Breast epithelium (tissue), 4 donors: ENCODE results near the gene GIMD1. TPM values are rescaled to one million over a fixed set of nuclear protein-coding genes. Genes with fewer than 3 reads are reported as not detected.

Experiments used
- DNase-seq, 2 donors: peaks; one replicate each; pipeline ENCODE4 v3.0.0-alpha.2; 2019; ENCODE audit warnings: low spot score in 2 of 2
- H3K27ac ChIP-seq, 2 donors: fragments of 200-600 bp; sonication (generic) in 1 of 2; one replicate each; pipeline ENCODE4 v1.5.1; 2016 to 2019; ENCODE audit warnings: mild to moderate bottlenecking in 1 of 2
- H3K27me3 ChIP-seq, 2 donors: fragments of 200-600 bp; sonication (generic) in 1 of 2; one replicate each; pipeline versions ENCODE4 v1.5.1 to v1.6.0; 2017 to 2019; ENCODE audit warnings: control low read depth in 1 of 2, mild to moderate bottlenecking in 1 of 2
- H3K36me3 ChIP-seq: fragments of 200-600 bp; one replicate; pipeline ENCODE4 v1.5.1; 2019
- H3K4me1 ChIP-seq, 2 donors: fragments of 200-600 bp; sonication (generic); one replicate each; pipeline ENCODE4 v1.5.1; 2016 to 2019; ENCODE audit warnings: control low read depth in 1 of 2
- H3K4me3 ChIP-seq, 3 donors: fragments of 200-600 bp; sonication (generic); 1 replicate in 2 of 3; 2 replicates in 1 of 3; pipeline ENCODE4 v1.5.1; 2016 to 2019; ENCODE audit warnings: mild to moderate bottlenecking in 3 of 3, moderate library complexity in 2 of 3
- H3K9me3 ChIP-seq, 2 donors: fragments of 200-600 bp; sonication (generic) in 1 of 2; one replicate each; pipeline ENCODE4 v1.5.1; 2016 to 2019; ENCODE audit warnings: control low read depth in 1 of 2
- POLR2A ChIP-seq: fragments of 450-650 bp; IDR thresholded peaks from one replicate; pipeline ENCODE4 v1.6.1; 2016; ENCODE audit warnings: antibody characterized with exemption, mild to moderate bottlenecking, moderate library complexity
- POLR2AphosphoS5 ChIP-seq, 3 donors: sonication (generic); formaldehyde crosslinking; IDR thresholded peaks; one replicate each; pipeline ENCODE4 v1.6.1; 2017; ENCODE audit warnings: antibody characterized with exemption in 3 of 3
- intact Hi-C: fragments of 100-400 bp; cut with DNase I; formaldehyde crosslinking; loops from one replicate; pipeline ENCODE4 v1.15.1; 2023; ENCODE audit warnings: low total_unique reads
- total RNA-seq, 3 donors: library from RNA; depleted of rRNA; stranded (reverse); fragments of >200 nt; gene quantifications; one replicate each; pipeline ENCODE4 v1.1.0, GENCODE V29; 2016
- TF ChIP-seq, protein P1 (sequence below), 3 donors: fragments of 450-650 bp; IDR thresholded peaks; one replicate each; pipeline ENCODE4 v1.5.1; 2016 to 2017; ENCODE audit warnings: antibody characterized with exemption in 3 of 3, mild to moderate bottlenecking in 3 of 3, moderate library complexity in 3 of 3

GIMD1 gene
- total RNA-seq, 3 donors from 2014 or later = not detected

DNA sequence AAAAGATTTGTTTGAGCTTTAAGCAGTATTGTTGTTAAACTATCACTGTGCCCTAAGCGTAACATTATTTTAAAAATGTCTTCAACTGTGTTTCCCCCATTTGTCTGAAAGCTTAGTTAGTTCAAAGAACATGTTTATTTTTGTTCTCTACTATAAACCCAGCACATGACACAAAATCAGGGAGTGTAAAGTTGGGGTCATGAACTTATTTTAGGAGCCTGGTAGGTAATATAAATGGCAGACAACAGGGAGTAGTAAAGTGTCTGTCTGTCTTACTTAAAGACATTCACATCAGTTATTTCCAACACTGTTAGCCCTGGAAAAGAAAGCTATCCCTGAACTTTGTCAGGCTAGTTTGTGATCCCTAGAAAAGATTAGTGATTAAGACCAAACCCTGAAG is 48.3 kb downstream of the GIMD1 start:
- Histone ChIP-seq H3K4me3 (no peak overlapping the region), H3K4me1 (peaks cover 0 to 17% of the 10 kb centered on the region in 2 donors), H3K36me3 (no peaks in the 10 kb centered on the region), H3K27ac (no peak overlapping the region), H3K9me3 (no peaks in the 10 kb centered on the region), H3K27me3 (no peaks in the 10 kb centered on the region)
- DNase-seq = no peak
- TF ChIP-seq POLR2AphosphoS5 (IDR thresholded peaks at IDR 0.05) (no peak), POLR2A (no peak)
- TF ChIP-seq, protein P1, sequence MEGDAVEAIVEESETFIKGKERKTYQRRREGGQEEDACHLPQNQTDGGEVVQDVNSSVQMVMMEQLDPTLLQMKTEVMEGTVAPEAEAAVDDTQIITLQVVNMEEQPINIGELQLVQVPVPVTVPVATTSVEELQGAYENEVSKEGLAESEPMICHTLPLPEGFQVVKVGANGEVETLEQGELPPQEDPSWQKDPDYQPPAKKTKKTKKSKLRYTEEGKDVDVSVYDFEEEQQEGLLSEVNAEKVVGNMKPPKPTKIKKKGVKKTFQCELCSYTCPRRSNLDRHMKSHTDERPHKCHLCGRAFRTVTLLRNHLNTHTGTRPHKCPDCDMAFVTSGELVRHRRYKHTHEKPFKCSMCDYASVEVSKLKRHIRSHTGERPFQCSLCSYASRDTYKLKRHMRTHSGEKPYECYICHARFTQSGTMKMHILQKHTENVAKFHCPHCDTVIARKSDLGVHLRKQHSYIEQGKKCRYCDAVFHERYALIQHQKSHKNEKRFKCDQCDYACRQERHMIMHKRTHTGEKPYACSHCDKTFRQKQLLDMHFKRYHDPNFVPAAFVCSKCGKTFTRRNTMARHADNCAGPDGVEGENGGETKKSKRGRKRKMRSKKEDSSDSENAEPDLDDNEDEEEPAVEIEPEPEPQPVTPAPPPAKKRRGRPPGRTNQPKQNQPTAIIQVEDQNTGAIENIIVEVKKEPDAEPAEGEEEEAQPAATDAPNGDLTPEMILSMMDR (IDR thresholded peaks at IDR 0.05) = no peak
- intact Hi-C loops = no loop called here

- TF ChIP-seq, protein P1 (IDR thresholded peaks at IDR 0.05) = no peak
- TF ChIP-seq POLR2A = no peak
- no peak for TF ChIP-seq POLR2AphosphoS5 (IDR thresholded peaks at IDR 0.05)
- peaks cover 0 to 23% of the 10 kb centered on the region in 2 donors for H3K4me1 ChIP-seq
- no peaks in the 10 kb centered on the region for H3K27me3 ChIP-seq
- intact Hi-C loops = no loop called here
- H3K9me3 ChIP-seq = no peaks in the 10 kb centered on the region
- no peaks in the 10 kb centered on the region for H3K36me3 ChIP-seq
- DNase-seq = no peak
- H3K4me3 ChIP-seq = no peak overlapping the region
- H3K27ac ChIP-seq = no peak overlapping the region
These were observed 50.1 kb downstream of the GIMD1 start for GRCh38 chr4:106318511-106318910.

DNA sequence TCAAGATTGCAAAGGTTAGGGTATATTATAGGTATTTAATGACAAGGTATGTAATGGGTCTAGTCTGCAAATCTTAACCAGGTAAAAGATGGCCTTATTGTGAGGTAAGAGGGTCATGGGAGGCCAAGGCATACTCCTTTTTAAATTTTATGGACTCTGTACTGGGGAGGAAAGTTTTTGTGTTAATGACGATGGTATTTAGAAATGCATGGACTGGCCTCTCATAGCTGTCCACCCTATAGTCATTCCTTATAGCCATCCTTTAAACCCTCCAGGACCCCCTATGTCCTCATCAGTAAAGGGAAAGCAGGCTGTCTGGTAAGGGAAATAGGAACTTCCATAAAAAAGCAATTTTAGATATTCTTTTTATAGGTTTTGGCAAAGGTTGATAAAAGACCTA is 50.8 kb downstream of the GIMD1 start:
- Histone ChIP-seq H3K4me1 (peaks cover 0 to 23% of the 10 kb centered on the region in 2 donors), H3K27ac (no peak overlapping the region), H3K27me3 (no peaks in the 10 kb centered on the region), H3K4me3 (peak overlapping the region in 2 of 3 donors; percentile 72 to 97), H3K36me3 (no peaks in the 10 kb centered on the region), H3K9me3 (no peaks in the 10 kb centered on the region)
- DNase-seq = no peak
- no peak for TF ChIP-seq POLR2A
- TF ChIP-seq POLR2AphosphoS5 (IDR thresholded peaks at IDR 0.05) = no peak
- TF ChIP-seq, protein P1 (IDR thresholded peaks at IDR 0.05) = no peak
- intact Hi-C loops = no loop called here

DNA sequence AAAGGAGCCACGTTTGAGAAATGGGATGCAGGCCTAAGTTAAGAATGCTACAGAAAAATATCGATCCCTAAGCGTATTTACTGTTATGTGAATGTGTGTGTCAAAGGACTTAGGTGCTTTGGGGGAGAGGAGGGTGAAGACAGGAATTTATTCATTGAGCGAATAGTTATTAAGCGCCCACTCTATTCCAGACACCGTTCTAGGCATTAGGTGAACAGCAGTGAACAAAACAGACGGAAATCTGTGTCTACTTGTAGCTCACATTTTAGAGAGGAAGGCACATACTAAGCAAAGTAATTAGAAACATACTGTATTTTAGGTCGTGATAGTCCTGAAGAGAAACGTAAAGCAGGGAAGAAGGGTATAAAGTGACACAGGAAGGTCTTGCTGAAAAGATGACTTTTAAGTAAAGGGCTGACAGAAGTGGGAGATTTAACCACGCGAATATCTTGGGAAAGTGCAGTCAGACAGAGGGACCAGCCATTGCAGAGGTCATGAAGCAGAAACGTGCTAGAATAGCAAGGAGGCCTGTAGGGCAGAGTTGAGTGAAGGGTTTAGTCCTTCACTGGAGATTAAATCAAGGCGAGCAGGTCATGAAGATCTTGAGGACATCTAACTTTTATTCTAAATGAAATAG is 51.7 kb downstream of the GIMD1 start:
- no peaks in the 10 kb centered on the region for H3K27me3 ChIP-seq
- peak overlapping the region; percentile 95 to 97 for H3K27ac ChIP-seq
- no peaks in the 10 kb centered on the region for H3K9me3 ChIP-seq
- no peak for DNase-seq
- intact Hi-C loops = no loop called here
- TF ChIP-seq POLR2AphosphoS5 (IDR thresholded peaks at IDR 0.05) = no peak
- TF ChIP-seq, protein P1 (IDR thresholded peaks at IDR 0.05) = no peak
- TF ChIP-seq POLR2A = no peak
- peaks cover 0 to 23% of the 10 kb centered on the region in 2 donors for H3K4me1 ChIP-seq
- H3K36me3 ChIP-seq = no peaks in the 10 kb centered on the region
- peak overlapping the region; percentile 72 to 97 (median 96) for H3K4me3 ChIP-seq

DNA sequence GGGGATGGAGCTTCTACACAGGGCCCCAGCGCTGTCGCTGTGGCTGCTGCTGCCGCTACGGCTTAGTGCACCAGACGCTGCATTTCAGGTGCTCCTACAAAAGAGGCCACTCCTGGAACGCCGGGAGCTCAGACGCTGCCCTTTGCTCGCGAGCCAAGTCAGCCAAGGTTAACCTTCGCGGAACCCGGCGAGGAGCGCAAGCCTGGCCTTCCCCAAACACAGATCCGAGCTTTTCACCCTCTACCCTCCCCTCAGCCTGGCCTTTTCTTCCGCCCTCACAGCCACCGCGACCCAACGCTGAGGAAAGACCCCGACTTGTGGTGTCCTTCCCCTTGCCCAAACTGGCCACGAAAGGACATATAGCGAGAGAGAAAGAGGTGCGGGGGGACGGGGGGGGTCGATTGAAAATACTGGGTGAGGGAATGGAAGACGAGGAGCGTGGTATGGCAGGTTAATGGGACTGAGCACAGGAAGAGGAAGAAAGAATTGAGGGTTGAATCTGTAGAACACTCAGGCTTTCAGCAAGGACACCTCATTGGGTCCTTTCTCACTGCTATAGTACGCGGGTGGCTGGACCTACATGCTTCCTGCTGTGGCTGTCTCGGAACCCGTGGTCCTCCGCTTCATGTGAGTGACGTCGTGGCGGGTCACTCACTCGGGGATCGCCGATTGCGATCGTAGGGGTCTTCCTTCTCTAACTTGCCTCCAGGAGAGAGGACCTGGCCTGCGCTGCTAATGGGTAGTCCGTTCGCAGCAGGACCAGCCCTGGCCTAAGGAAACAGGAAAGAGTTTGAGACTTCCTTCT is 52.4 kb downstream of the GIMD1 start, which contains the start of the genes AIMP1 and TBCK:
TSS of gene AIMP1 (plus strand) at position 583 of the 805 bp plus-strand sequence. CDS start 8,460 bp downstream, outside the sequence.
TSS of gene TBCK (minus strand) at position 242 of the 805 bp plus-strand sequence. CDS start 7,249 bp downstream, outside the sequence.
- H3K4me3 ChIP-seq = peak within 1 kb of the TSS; percentile 72 to 97 (median 96)
- peak; percentile 83 to 88 for DNase-seq
- peak within 1 kb of the TSS; percentile 95 to 97 for H3K27ac ChIP-seq
- no peaks in the 10 kb centered on the region for H3K36me3 ChIP-seq
- H3K9me3 ChIP-seq = no peaks in the 10 kb centered on the region
- intact Hi-C loops = no loop called here
- no peaks in the 10 kb centered on the region for H3K27me3 ChIP-seq
- peaks cover 0 to 23% of the 10 kb centered on the region in 2 donors for H3K4me1 ChIP-seq
- TF ChIP-seq, protein P1 (IDR thresholded peaks at IDR 0.05) = no peak
- peak; percentile 56 to 91 (median 82) for TF ChIP-seq POLR2AphosphoS5 (IDR thresholded peaks at IDR 0.05)
- TF ChIP-seq POLR2A = peak; percentile 45
